ENCODE data around the gene ERO1B.

ERO1B gene

GRCh38 chr1:236297161-236297560 is 15.4 kb upstream of the ERO1B start:
- H3K9me3 ChIP-seq (ENCODE audit: insufficient read depth, low read depth, low read length): no peaks in the 10 kb centered on the region
- no peaks in the 10 kb centered on the region for H3K36me3 ChIP-seq (ENCODE audit: insufficient read depth, low read length)
- no peaks in the 10 kb centered on the region for H3K9me2 ChIP-seq (replicated peaks; ENCODE audit: low read depth, low read length)
- H3K4me2 ChIP-seq (ENCODE audit: low read depth, low read length, poor library complexity, severe bottlenecking): no peak overlapping the region
- no peaks in the 10 kb centered on the region for H3K79me2 ChIP-seq (ENCODE audit: insufficient read depth, low read length)
- H3K4me1 ChIP-seq (ENCODE audit: insufficient read depth, low read length, poor library complexity, severe bottlenecking): no peaks in the 10 kb centered on the region
- no peak overlapping the region for H3K9ac ChIP-seq (ENCODE audit: low read depth, low read length, poor library complexity, severe bottlenecking)
- TF ChIP-seq CTCF (conservative IDR thresholded peaks at IDR 0.05; ENCODE audit: low read length) (no peak), EZH2phosphoT487 (IDR thresholded peaks at IDR 0.05; ENCODE audit: borderline replicate concordance) (no peak)
- no peaks in the 10 kb centered on the region for H3F3A ChIP-seq (ENCODE audit: low read depth)
- no peak overlapping the region for H2AFZ ChIP-seq (ENCODE audit: low read length)
- H4K20me1 ChIP-seq (ENCODE audit: insufficient read depth, low read length, poor library complexity, severe bottlenecking): no peaks in the 10 kb centered on the region
- H3K27me3 ChIP-seq (ENCODE audit: insufficient read depth, low read length, poor library complexity, severe bottlenecking): no peaks in the 10 kb centered on the region
- no peak overlapping the region for H3K4me3 ChIP-seq (ENCODE audit: low read length, poor library complexity, severe bottlenecking)

GRCh38 chr1:236292425-236292824 is 10.7 kb upstream of the ERO1B start:
- no peak overlapping the region for H3K4me2 ChIP-seq (ENCODE audit: low read depth, low read length, poor library complexity, severe bottlenecking)
- no peaks in the 10 kb centered on the region for H3K79me2 ChIP-seq (ENCODE audit: insufficient read depth, low read length)
- H3K9me2 ChIP-seq (replicated peaks; ENCODE audit: low read depth, low read length): no peaks in the 10 kb centered on the region
- no peaks in the 10 kb centered on the region for H3K36me3 ChIP-seq (ENCODE audit: insufficient read depth, low read length)
- H3K4me1 ChIP-seq (ENCODE audit: insufficient read depth, low read length, poor library complexity, severe bottlenecking): no peaks in the 10 kb centered on the region
- TF ChIP-seq EZH2phosphoT487 (IDR thresholded peaks at IDR 0.05; ENCODE audit: borderline replicate concordance) (no peak), CTCF (conservative IDR thresholded peaks at IDR 0.05; ENCODE audit: low read length) (no peak)
- no peak overlapping the region for H3K4me3 ChIP-seq (ENCODE audit: low read length, poor library complexity, severe bottlenecking)
- H2AFZ ChIP-seq (ENCODE audit: low read length): no peak overlapping the region
- H3F3A ChIP-seq (ENCODE audit: low read depth): no peaks in the 10 kb centered on the region
- no peak overlapping the region for H3K9ac ChIP-seq (ENCODE audit: low read depth, low read length, poor library complexity, severe bottlenecking)
- no peaks in the 10 kb centered on the region for H3K27me3 ChIP-seq (ENCODE audit: insufficient read depth, low read length, poor library complexity, severe bottlenecking)
- H3K9me3 ChIP-seq (ENCODE audit: insufficient read depth, low read depth, low read length): no peaks in the 10 kb centered on the region
- no peaks in the 10 kb centered on the region for H4K20me1 ChIP-seq (ENCODE audit: insufficient read depth, low read length, poor library complexity, severe bottlenecking)

- no peak overlapping the region for H3K4me2 ChIP-seq (ENCODE audit: low read depth, low read length, poor library complexity, severe bottlenecking)
- H4K20me1 ChIP-seq (ENCODE audit: insufficient read depth, low read length, poor library complexity, severe bottlenecking): no peaks in the 10 kb centered on the region
- no peaks in the 10 kb centered on the region for H3K79me2 ChIP-seq (ENCODE audit: insufficient read depth, low read length)
- H3K27me3 ChIP-seq (ENCODE audit: insufficient read depth, low read length, poor library complexity, severe bottlenecking): no peaks in the 10 kb centered on the region
- no peak overlapping the region for H2AFZ ChIP-seq (ENCODE audit: low read length)
- H3K4me1 ChIP-seq (ENCODE audit: insufficient read depth, low read length, poor library complexity, severe bottlenecking): peaks cover 9% of the 10 kb centered on the region
- H3K9me2 ChIP-seq (replicated peaks; ENCODE audit: low read depth, low read length): no peaks in the 10 kb centered on the region
- H3K9me3 ChIP-seq (ENCODE audit: insufficient read depth, low read depth, low read length): no peaks in the 10 kb centered on the region
- TF ChIP-seq CTCF (conservative IDR thresholded peaks at IDR 0.05; ENCODE audit: low read length): no peak
- TF ChIP-seq EZH2phosphoT487 (IDR thresholded peaks at IDR 0.05; ENCODE audit: borderline replicate concordance): no peak
- H3K4me3 ChIP-seq (ENCODE audit: low read length, poor library complexity, severe bottlenecking): no peak overlapping the region
- no peak overlapping the region for H3K9ac ChIP-seq (ENCODE audit: low read depth, low read length, poor library complexity, severe bottlenecking)
- H3F3A ChIP-seq (ENCODE audit: low read depth): peaks cover 3% of the 10 kb centered on the region
- H3K36me3 ChIP-seq (ENCODE audit: insufficient read depth, low read length): no peaks in the 10 kb centered on the region
These were observed 7.9 kb upstream of the ERO1B start for GRCh38 chr1:236289492-236290131.

All from Loucy (cell line).